Endothelial cell (in vitro differentiated cells): ENCODE measurements around the gene SLC27A6. TPM values are rescaled to one million over a fixed set of nuclear protein-coding genes. Genes with fewer than 3 reads are reported as not detected.

ENCODE experiments used
- DNase-seq: peaks from one replicate; pipeline ENCODE4 v3.0.0; 2021; ENCODE audit warnings: low spot score
- H3K27ac Mint-ChIP-seq: one replicate; pipeline ENCODE4 v1.8.0; 2021; ENCODE audit warnings: mixed read lengths, inconsistent platforms; ENCODE audit not compliant: unreplicated experiment
- H3K27me3 Mint-ChIP-seq: one replicate; pipeline ENCODE4 v1.8.0; 2021; ENCODE audit warnings: mild to moderate bottlenecking, moderate library complexity, mixed read lengths, inconsistent platforms; ENCODE audit not compliant: unreplicated experiment
- H3K36me3 Mint-ChIP-seq: one replicate; pipeline ENCODE4 v1.8.0; 2021; ENCODE audit warnings: mild to moderate bottlenecking, low read depth, mixed read lengths, inconsistent platforms; ENCODE audit not compliant: unreplicated experiment
- H3K4me1 Mint-ChIP-seq: one replicate; pipeline ENCODE4 v1.8.0; 2021; ENCODE audit warnings: mild to moderate bottlenecking, mixed read lengths, inconsistent platforms; ENCODE audit not compliant: unreplicated experiment
- H3K4me3 Mint-ChIP-seq: one replicate; pipeline ENCODE4 v1.8.0; 2021; ENCODE audit warnings: mild to moderate bottlenecking, mixed read lengths, inconsistent platforms; ENCODE audit not compliant: unreplicated experiment
- H3K9me3 Mint-ChIP-seq: one replicate; pipeline ENCODE4 v1.8.0; 2021; ENCODE audit warnings: mixed read lengths, inconsistent platforms; ENCODE audit not compliant: unreplicated experiment
- long read RNA-seq: library from polyadenylated mRNA; unstranded; transcript quantifications from one replicate; pipeline ENCODE4 v2.0.0, GENCODE V29; 2020; ENCODE audit not compliant: unreplicated experiment
- total RNA-seq: library from RNA; stranded (reverse); fragmentation: NEBNext Ultra II Directional; extraction: Animal tissue kit (Norgen Biotek cat#: 25700); gene quantifications from one replicate; pipeline ENCODE4 v1.2.1, GENCODE V29; 2021; ENCODE audit not compliant: unreplicated experiment
- TF ChIP-seq, protein P1 (sequence below): fragments of 200-600 bp; sonication (generic); IDR thresholded peaks from one replicate; pipeline ENCODE4 v1.5.0; 2021; ENCODE audit warnings: antibody characterized with exemption; ENCODE audit not compliant: unreplicated experiment

Gene SLC27A6
- 0.28 TPM for total RNA-seq
- long read RNA-seq = 0 reads

DNA sequence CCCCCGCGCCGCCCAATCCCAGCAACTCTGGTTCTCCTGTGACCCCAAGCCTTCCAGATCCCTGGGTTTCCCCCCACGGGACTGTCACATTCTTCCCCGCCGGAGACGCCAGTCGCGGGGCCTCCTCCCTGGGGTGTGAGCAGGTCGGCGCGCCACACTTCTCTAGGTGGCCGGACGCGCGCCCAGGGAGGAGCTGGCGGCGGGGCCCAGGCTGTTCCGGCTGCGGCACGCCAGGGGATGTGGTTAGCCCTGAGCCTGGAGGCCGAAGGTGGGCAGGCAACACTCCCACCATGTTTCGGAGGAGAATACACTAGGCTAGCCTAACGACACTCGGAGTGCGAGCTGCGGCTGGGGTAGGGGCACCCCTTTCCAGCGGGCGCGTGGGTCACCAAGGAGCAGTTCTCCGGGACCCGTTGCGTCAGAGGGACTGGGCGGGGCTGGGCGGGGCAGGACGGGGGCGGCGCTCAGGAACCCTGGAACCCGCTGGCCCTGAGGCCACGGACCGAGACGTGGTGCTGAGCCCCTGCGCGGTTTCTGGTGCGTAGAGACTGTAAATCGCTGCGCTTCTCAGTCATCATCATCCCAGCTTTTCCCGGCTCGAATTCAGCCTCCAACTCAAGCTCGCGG lies at the start of gene SLC27A6:
Gene SLC27A6 (plus strand): TSS at position 478 of the 627 bp plus-strand sequence. CDS start 650 bp downstream, outside the sequence.
- H3K9me3 Mint-ChIP-seq = no peaks in the 10 kb centered on the region
- H3K36me3 Mint-ChIP-seq = no peaks in the 10 kb centered on the region
- no peaks in the 10 kb centered on the region for H3K27me3 Mint-ChIP-seq
- H3K4me1 Mint-ChIP-seq = no peaks in the 10 kb centered on the region
- no peak within 1 kb of the TSS for H3K27ac Mint-ChIP-seq
- peak; percentile 45 for DNase-seq
- TF ChIP-seq, protein P1, sequence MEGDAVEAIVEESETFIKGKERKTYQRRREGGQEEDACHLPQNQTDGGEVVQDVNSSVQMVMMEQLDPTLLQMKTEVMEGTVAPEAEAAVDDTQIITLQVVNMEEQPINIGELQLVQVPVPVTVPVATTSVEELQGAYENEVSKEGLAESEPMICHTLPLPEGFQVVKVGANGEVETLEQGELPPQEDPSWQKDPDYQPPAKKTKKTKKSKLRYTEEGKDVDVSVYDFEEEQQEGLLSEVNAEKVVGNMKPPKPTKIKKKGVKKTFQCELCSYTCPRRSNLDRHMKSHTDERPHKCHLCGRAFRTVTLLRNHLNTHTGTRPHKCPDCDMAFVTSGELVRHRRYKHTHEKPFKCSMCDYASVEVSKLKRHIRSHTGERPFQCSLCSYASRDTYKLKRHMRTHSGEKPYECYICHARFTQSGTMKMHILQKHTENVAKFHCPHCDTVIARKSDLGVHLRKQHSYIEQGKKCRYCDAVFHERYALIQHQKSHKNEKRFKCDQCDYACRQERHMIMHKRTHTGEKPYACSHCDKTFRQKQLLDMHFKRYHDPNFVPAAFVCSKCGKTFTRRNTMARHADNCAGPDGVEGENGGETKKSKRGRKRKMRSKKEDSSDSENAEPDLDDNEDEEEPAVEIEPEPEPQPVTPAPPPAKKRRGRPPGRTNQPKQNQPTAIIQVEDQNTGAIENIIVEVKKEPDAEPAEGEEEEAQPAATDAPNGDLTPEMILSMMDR = no peak
- peak within 1 kb of the TSS; percentile 82 for H3K4me3 Mint-ChIP-seq

- H3K4me3 Mint-ChIP-seq = no peak overlapping the region
- TF ChIP-seq, protein P1 = no peak
- no peaks in the 10 kb centered on the region for H3K9me3 Mint-ChIP-seq
- no peaks in the 10 kb centered on the region for H3K27me3 Mint-ChIP-seq
- H3K27ac Mint-ChIP-seq = no peak overlapping the region
- H3K36me3 Mint-ChIP-seq = no peaks in the 10 kb centered on the region
- no peaks in the 10 kb centered on the region for H3K4me1 Mint-ChIP-seq
- DNase-seq = no peak
These were observed 45.7 kb upstream of the SLC27A6 start for GRCh38 chr5:128919542-128919941.

- Mint-ChIP-seq H3K4me3 (no peak overlapping the region), H3K4me1 (no peaks in the 10 kb centered on the region), H3K27ac (no peak overlapping the region), H3K36me3 (no peaks in the 10 kb centered on the region), H3K27me3 (no peaks in the 10 kb centered on the region), H3K9me3 (no peaks in the 10 kb centered on the region)
- DNase-seq = no peak
- TF ChIP-seq, protein P1 = no peak
These were observed 44.7 kb upstream of the SLC27A6 start for GRCh38 chr5:128920345-128921215.

DNA sequence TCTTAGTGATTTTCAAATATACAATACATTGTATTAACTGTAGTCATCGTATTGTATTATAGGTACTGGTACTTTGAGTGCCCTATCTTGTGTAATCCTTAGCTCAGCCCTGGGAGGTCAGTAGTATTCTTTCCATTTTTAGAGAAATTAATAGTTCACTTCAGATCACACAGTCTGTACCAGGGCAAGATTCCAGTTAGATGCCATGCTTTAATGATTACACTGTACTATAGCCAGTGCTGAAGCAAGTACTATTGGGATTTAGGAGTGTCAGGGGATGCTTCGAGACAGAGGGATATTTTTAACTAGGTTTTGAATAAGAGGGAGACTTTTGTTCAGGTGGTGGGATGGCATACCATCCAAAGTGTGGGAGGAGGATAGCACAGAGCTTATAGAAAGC lies 41.0 kb upstream of the SLC27A6 start:
- no peaks in the 10 kb centered on the region for H3K9me3 Mint-ChIP-seq
- no peaks in the 10 kb centered on the region for H3K4me1 Mint-ChIP-seq
- no peaks in the 10 kb centered on the region for H3K27me3 Mint-ChIP-seq
- H3K4me3 Mint-ChIP-seq = no peak overlapping the region
- no peak overlapping the region for H3K27ac Mint-ChIP-seq
- TF ChIP-seq, protein P1 = no peak
- no peak for DNase-seq
- H3K36me3 Mint-ChIP-seq = no peaks in the 10 kb centered on the region

DNA sequence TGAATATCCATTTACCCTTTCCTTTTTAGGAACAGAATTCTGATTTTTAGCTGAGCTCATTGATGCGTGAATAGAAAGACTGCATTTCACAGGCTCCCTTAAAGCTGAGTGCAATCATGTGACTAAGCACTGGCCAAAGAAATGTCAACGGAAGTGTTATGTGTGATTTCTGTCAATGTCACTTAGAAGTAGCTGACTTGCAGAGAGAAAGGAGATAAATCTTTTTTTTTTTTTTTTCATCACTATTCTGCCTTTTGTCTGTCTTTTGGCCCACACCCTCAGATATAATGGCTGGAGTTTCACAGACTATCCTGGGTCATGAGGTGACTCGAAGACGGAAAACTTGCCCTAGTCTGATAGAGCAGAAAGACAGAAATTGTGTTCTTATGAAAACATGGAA lies 39.3 kb upstream of the SLC27A6 start:
- Mint-ChIP-seq H3K36me3 (no peaks in the 10 kb centered on the region), H3K9me3 (no peaks in the 10 kb centered on the region), H3K27me3 (no peaks in the 10 kb centered on the region), H3K4me1 (no peaks in the 10 kb centered on the region), H3K4me3 (no peak overlapping the region), H3K27ac (no peak overlapping the region)
- DNase-seq = no peak
- TF ChIP-seq, protein P1 = no peak
